GM23338 (cell line): ENCODE data around the gene RNF180. TPM values are rescaled to one million over a fixed set of nuclear protein-coding genes. Genes with fewer than 3 reads are reported as not detected.

Experiments
- ATAC-seq: fragments of 200-7000 bp; cut with Tn5 transposase; 3 replicates; pipeline ENCODE4 v1.9.1; 2020
- DNase-seq: peaks from one replicate; pipeline ENCODE4 v3.0.0-alpha.2; 2015; ENCODE audit warnings: low spot score
- H2AFZ ChIP-seq: fragments of 200-600 bp; sonication (generic); 2 replicates; pipeline ENCODE4 v1.8.0; 2016; ENCODE audit warnings: antibody characterized with exemption, mild to moderate bottlenecking, moderate library complexity
- H3F3A ChIP-seq: fragments of 200-600 bp; sonication (generic); replicated peaks from 2 replicates; pipeline ENCODE4 v1.8.0; 2017; ENCODE audit warnings: antibody characterized with exemption, mixed run types, low read depth
- H3K27ac ChIP-seq: fragments of 200-600 bp; sonication (generic); 2 replicates; pipeline ENCODE4 v1.6.1; 2016; ENCODE audit warnings: low read depth
- H3K27me3 ChIP-seq: fragments of 200-600 bp; sonication (generic); 2 replicates; pipeline ENCODE4 v1.8.0; 2016; ENCODE audit warnings: mild to moderate bottlenecking, mixed run types, moderate library complexity; ENCODE audit not compliant: insufficient read depth
- H3K36me3 ChIP-seq: fragments of 200-600 bp; sonication (generic); 2 replicates; pipeline ENCODE4 v1.8.0; 2016; ENCODE audit warnings: mild to moderate bottlenecking; ENCODE audit not compliant: insufficient read depth
- H3K4me1 ChIP-seq: fragments of 200-600 bp; sonication (generic); 2 replicates; pipeline ENCODE4 v1.8.0; 2016; ENCODE audit warnings: mild to moderate bottlenecking, moderate library complexity; ENCODE audit not compliant: insufficient read depth
- H3K4me2 ChIP-seq: fragments of 200-600 bp; sonication (generic); 2 replicates; pipeline ENCODE4 v1.7.1; 2017; ENCODE audit warnings: mixed run types
- H3K4me3 ChIP-seq: fragments of 200-600 bp; sonication (generic); 2 replicates; pipeline ENCODE4 v1.6.1; 2016; ENCODE audit warnings: mixed run types
- H3K79me2 ChIP-seq: fragments of 200-600 bp; sonication (generic); replicated peaks from 2 replicates; pipeline ENCODE4 v1.8.0; 2017; ENCODE audit warnings: mild to moderate bottlenecking; ENCODE audit not compliant: insufficient read depth
- H3K9me2 ChIP-seq: fragments of 200-600 bp; sonication (generic); 2 replicates; pipeline ENCODE4 v1.8.0; 2017; ENCODE audit not compliant: insufficient read depth
- H4K20me1 ChIP-seq: fragments of 200-600 bp; sonication (generic); replicated peaks from 2 replicates; pipeline ENCODE4 v1.8.0; 2017; ENCODE audit warnings: mild to moderate bottlenecking; ENCODE audit not compliant: insufficient read depth
- H3K27ac Mint-ChIP-seq: 2 replicates; pipeline ENCODE4 v1.8.0; 2020; ENCODE audit warnings: inconsistent platforms, mild to moderate bottlenecking, moderate library complexity, mixed read lengths
- H3K27me3 Mint-ChIP-seq: 3 replicates; pipeline ENCODE4 v1.8.0; 2022; ENCODE audit warnings: low read depth, mild to moderate bottlenecking, moderate library complexity, mixed read lengths, inconsistent platforms; ENCODE audit not compliant: insufficient read depth, poor library complexity
- H3K36me3 Mint-ChIP-seq: 3 replicates; pipeline ENCODE4 v1.8.0; 2021; ENCODE audit warnings: low read depth, mild to moderate bottlenecking, inconsistent platforms, moderate library complexity, mixed read lengths
- H3K4me1 Mint-ChIP-seq: 3 replicates; pipeline ENCODE4 v1.8.0; 2020; ENCODE audit warnings: mild to moderate bottlenecking, inconsistent platforms, mixed read lengths
- H3K4me3 Mint-ChIP-seq: 3 replicates; pipeline ENCODE4 v1.8.0; 2021; ENCODE audit warnings: moderate library complexity, mild to moderate bottlenecking, inconsistent platforms, mixed read lengths
- H3K9me3 Mint-ChIP-seq: 3 replicates; pipeline ENCODE4 v1.8.0; 2020; ENCODE audit warnings: moderate library complexity, mild to moderate bottlenecking, inconsistent platforms, mixed read lengths
- CREB1 ChIP-seq: fragments of 250-450 bp; sonication (Bioruptor Pico); IDR thresholded peaks from 2 replicates; pipeline ENCODE4 v1.5.0; 2020; ENCODE audit warnings: low read depth, mild to moderate bottlenecking, moderate library complexity
- EZH2 ChIP-seq: fragments of 200-600 bp; sonication (generic); IDR thresholded peaks from one replicate; pipeline ENCODE4 v1.8.0; 2017; ENCODE audit warnings: antibody characterized with exemption, mild to moderate bottlenecking, low read depth; ENCODE audit not compliant: unreplicated experiment
- EZH2phosphoT487 ChIP-seq: fragments of 200-600 bp; sonication (generic); IDR thresholded peaks from one replicate; pipeline ENCODE4 v1.8.1; 2018; ENCODE audit warnings: antibody characterized with exemption; ENCODE audit not compliant: unreplicated experiment
- JUNB ChIP-seq: IDR thresholded peaks from one replicate; pipeline ENCODE4 v1.6.1; 2016; ENCODE audit warnings: antibody characterized with exemption; ENCODE audit not compliant: unreplicated experiment
- NANOG ChIP-seq: IDR thresholded peaks from 2 replicates; pipeline ENCODE4 v1.6.1; 2016; ENCODE audit warnings: antibody characterized with exemption, borderline replicate concordance
- POLR2AphosphoS5 ChIP-seq: IDR thresholded peaks from 2 replicates; pipeline ENCODE4 v1.6.1; 2016; ENCODE audit warnings: antibody characterized with exemption, low read depth
- STAT1 ChIP-seq: IDR thresholded peaks from one replicate; pipeline ENCODE4 v1.6.1; 2016; ENCODE audit warnings: antibody characterized with exemption; ENCODE audit not compliant: unreplicated experiment
- ZNF114 ChIP-seq: fragments of 250-450 bp; sonication (Bioruptor Pico); IDR thresholded peaks from 2 replicates; pipeline ENCODE4 v1.5.0; 2020; ENCODE audit warnings: mild to moderate bottlenecking, moderate library complexity
- ZNF331 ChIP-seq: fragments of 250-450 bp; sonication (Bioruptor Pico); IDR thresholded peaks from 2 replicates; pipeline ENCODE4 v1.5.0; 2020; ENCODE audit warnings: low read depth, mild to moderate bottlenecking, moderate library complexity
- polyA plus RNA-seq: library from polyadenylated mRNA; unstranded; fragments of >200 nt; fragmentation: Nextera tagmentation; extraction: Ambion mirVana; gene quantifications from 2 replicates; pipeline ENCODE4 v1.2.1, GENCODE V29; 2016
- total RNA-seq: library from RNA; depleted of rRNA; stranded (reverse); fragments of >200 nt; shearing (Covaris generic); gene quantifications from 2 replicates; pipeline ENCODE4 v1.2.3, GENCODE V29; 2014
- TF ChIP-seq, protein P1 (sequence below), 2 experiments: fragments of 200-600 bp in 1 of 2; sonication (generic) in 1 of 2; conservative IDR thresholded peaks; 2 replicates each; pipeline versions ENCODE4 v1.5.1 to v1.6.1; 2016 to 2017; ENCODE audit warnings: antibody characterized with exemption in 2 of 2, low read depth in 2 of 2, mild to moderate bottlenecking in 2 of 2, moderate library complexity in 1 of 2
- TF ChIP-seq, protein P2 (sequence below): IDR thresholded peaks from one replicate; pipeline ENCODE4 v1.6.1; 2018; ENCODE audit warnings: antibody characterized with exemption; ENCODE audit not compliant: unreplicated experiment
- TF ChIP-seq, protein P3 (sequence below): IDR thresholded peaks from 2 replicates; pipeline ENCODE4 v1.6.1; 2016; ENCODE audit warnings: antibody characterized with exemption

RNF180 gene
- total and polyA plus RNA-seq, 2 experiments from 2014 or later: 2.0 to 4.2 TPM

DNA sequence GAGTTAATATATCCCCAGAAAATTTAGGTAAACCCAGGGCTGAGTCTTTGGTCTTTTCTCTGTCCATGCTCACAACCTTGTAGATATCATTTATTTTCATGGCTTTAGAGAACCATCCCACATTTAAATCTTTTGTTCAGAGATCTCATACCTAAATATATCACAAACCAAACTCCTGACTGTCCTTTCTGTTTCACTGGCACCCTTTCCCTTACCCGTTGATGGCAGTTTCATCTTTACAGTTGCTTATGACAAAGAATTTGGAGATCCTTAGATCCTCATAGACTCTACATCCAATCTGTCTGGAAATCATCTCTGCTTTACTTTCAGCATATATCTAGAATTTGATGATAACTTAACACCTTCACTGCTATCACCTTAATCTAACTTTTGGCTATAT lies 19.2 kb downstream of the RNF180 start:
- H2AFZ ChIP-seq: no peak overlapping the region
- Mint-ChIP-seq H3K4me3 (no peak overlapping the region), H3K36me3 (no peaks in the 10 kb centered on the region), H3K27ac (no peak overlapping the region), H3K9me3 (no peaks in the 10 kb centered on the region), H3K4me1 (no peaks in the 10 kb centered on the region), H3K27me3 (no peaks in the 10 kb centered on the region)
- no peak for TF ChIP-seq CREB1
- TF ChIP-seq ZNF331: no peak
- TF ChIP-seq JUNB: no peak
- TF ChIP-seq EZH2phosphoT487: no peak
- no peak for TF ChIP-seq EZH2
- TF ChIP-seq, protein P1, sequence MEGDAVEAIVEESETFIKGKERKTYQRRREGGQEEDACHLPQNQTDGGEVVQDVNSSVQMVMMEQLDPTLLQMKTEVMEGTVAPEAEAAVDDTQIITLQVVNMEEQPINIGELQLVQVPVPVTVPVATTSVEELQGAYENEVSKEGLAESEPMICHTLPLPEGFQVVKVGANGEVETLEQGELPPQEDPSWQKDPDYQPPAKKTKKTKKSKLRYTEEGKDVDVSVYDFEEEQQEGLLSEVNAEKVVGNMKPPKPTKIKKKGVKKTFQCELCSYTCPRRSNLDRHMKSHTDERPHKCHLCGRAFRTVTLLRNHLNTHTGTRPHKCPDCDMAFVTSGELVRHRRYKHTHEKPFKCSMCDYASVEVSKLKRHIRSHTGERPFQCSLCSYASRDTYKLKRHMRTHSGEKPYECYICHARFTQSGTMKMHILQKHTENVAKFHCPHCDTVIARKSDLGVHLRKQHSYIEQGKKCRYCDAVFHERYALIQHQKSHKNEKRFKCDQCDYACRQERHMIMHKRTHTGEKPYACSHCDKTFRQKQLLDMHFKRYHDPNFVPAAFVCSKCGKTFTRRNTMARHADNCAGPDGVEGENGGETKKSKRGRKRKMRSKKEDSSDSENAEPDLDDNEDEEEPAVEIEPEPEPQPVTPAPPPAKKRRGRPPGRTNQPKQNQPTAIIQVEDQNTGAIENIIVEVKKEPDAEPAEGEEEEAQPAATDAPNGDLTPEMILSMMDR (conservative IDR thresholded peaks at IDR 0.05; ENCODE audit: low read depth in 2 of 2): no peak
- TF ChIP-seq, protein P2, sequence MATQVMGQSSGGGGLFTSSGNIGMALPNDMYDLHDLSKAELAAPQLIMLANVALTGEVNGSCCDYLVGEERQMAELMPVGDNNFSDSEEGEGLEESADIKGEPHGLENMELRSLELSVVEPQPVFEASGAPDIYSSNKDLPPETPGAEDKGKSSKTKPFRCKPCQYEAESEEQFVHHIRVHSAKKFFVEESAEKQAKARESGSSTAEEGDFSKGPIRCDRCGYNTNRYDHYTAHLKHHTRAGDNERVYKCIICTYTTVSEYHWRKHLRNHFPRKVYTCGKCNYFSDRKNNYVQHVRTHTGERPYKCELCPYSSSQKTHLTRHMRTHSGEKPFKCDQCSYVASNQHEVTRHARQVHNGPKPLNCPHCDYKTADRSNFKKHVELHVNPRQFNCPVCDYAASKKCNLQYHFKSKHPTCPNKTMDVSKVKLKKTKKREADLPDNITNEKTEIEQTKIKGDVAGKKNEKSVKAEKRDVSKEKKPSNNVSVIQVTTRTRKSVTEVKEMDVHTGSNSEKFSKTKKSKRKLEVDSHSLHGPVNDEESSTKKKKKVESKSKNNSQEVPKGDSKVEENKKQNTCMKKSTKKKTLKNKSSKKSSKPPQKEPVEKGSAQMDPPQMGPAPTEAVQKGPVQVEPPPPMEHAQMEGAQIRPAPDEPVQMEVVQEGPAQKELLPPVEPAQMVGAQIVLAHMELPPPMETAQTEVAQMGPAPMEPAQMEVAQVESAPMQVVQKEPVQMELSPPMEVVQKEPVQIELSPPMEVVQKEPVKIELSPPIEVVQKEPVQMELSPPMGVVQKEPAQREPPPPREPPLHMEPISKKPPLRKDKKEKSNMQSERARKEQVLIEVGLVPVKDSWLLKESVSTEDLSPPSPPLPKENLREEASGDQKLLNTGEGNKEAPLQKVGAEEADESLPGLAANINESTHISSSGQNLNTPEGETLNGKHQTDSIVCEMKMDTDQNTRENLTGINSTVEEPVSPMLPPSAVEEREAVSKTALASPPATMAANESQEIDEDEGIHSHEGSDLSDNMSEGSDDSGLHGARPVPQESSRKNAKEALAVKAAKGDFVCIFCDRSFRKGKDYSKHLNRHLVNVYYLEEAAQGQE: no peak
- TF ChIP-seq NANOG: no peak
- H3K9me2 ChIP-seq: peaks cover 4% of the 10 kb centered on the region; the same call in 1 of the 2 replicates
- H3K79me2 ChIP-seq: no peaks in the 10 kb centered on the region
- ATAC-seq (no peak), DNase-seq (no peak)
- H4K20me1 ChIP-seq: no peaks in the 10 kb centered on the region
- H3K4me3 ChIP-seq: no peak overlapping the region
- H3K4me1 ChIP-seq: no peaks in the 10 kb centered on the region
- no peaks in the 10 kb centered on the region for H3K27me3 ChIP-seq
- H3K4me2 ChIP-seq: no peak overlapping the region
- H3K36me3 ChIP-seq: no peaks in the 10 kb centered on the region
- H3F3A ChIP-seq: no peaks in the 10 kb centered on the region
- no peak overlapping the region for H3K27ac ChIP-seq

DNA sequence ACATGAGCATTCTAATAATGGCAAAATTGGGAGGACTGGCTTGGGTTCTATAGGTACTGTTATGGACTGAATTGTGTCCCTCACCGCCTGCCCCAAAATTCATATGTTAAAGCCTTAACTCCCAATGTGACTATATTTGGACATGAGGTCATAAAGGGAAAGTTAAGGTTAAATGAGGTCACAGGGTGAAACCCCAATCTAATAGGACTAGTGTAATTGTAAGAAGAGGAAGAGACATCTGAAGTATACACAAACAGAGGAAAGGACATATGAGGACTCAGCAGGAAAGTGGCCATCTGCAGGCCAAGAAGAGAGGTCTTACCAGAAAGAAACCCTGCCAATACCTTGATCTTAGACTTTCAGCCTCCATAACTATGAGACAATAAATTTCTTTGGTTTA lies 23.1 kb downstream of the RNF180 start:
- Histone ChIP-seq H3K4me3 (no peak overlapping the region), H3K36me3 (no peaks in the 10 kb centered on the region), H3K4me1 (no peaks in the 10 kb centered on the region), H3K9me2 (peaks cover 4% of the 10 kb centered on the region; the same call in 1 of the 2 replicates), H3K4me2 (no peak overlapping the region), H3K27me3 (no peaks in the 10 kb centered on the region), H2AFZ (no peak overlapping the region), H3K27ac (no peak overlapping the region), H3K79me2 (no peaks in the 10 kb centered on the region), H4K20me1 (no peaks in the 10 kb centered on the region), H3F3A (no peaks in the 10 kb centered on the region)
- H3K36me3 Mint-ChIP-seq: no peaks in the 10 kb centered on the region
- H3K27ac Mint-ChIP-seq: no peak overlapping the region
- no peaks in the 10 kb centered on the region for H3K9me3 Mint-ChIP-seq
- peaks cover 1% of the 10 kb centered on the region for H3K27me3 Mint-ChIP-seq
- no peak overlapping the region for H3K4me3 Mint-ChIP-seq
- no peaks in the 10 kb centered on the region for H3K4me1 Mint-ChIP-seq
- ATAC-seq (no peak), DNase-seq (no peak)
- TF ChIP-seq ZNF331 (no peak), JUNB (no peak), ZNF114 (CRISPR knock-in tag) (no peak), EZH2phosphoT487 (no peak), CREB1 (no peak), EZH2 (no peak), NANOG (no peak), STAT1 (no peak), POLR2AphosphoS5 (no peak)
- TF ChIP-seq, protein P2: no peak
- TF ChIP-seq, protein P1 (conservative IDR thresholded peaks at IDR 0.05; ENCODE audit: low read depth in 2 of 2): no peak
- TF ChIP-seq, protein P3, sequence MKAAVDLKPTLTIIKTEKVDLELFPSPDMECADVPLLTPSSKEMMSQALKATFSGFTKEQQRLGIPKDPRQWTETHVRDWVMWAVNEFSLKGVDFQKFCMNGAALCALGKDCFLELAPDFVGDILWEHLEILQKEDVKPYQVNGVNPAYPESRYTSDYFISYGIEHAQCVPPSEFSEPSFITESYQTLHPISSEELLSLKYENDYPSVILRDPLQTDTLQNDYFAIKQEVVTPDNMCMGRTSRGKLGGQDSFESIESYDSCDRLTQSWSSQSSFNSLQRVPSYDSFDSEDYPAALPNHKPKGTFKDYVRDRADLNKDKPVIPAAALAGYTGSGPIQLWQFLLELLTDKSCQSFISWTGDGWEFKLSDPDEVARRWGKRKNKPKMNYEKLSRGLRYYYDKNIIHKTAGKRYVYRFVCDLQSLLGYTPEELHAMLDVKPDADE: no peak
